H9 (cell line): Measurements from ENCODE around the gene IMMP2L. TPM values are rescaled to one million over a fixed set of nuclear protein-coding genes. Genes with fewer than 3 reads are reported as not detected.

Experiments
- DNase-seq: peaks from one replicate; pipeline ENCODE4 v3.0.0-alpha.2; 2017
- H2AFZ ChIP-seq: one replicate; pipeline ENCODE4 v1.6.1; 2013; ENCODE audit warnings: mild to moderate bottlenecking, low read length, control low read depth, moderate library complexity
- H2AK5ac ChIP-seq: 2 replicates; pipeline ENCODE4 v1.6.1; 2013; ENCODE audit warnings: low read length, control low read depth, mixed read lengths; ENCODE audit not compliant: insufficient read length
- H2BK120ac ChIP-seq: one replicate; pipeline ENCODE4 v1.6.1; 2013; ENCODE audit warnings: low read depth, mild to moderate bottlenecking, low read length, control low read depth, inconsistent platforms; ENCODE audit not compliant: poor library complexity, severe bottlenecking
- H2BK12ac ChIP-seq: 2 replicates; pipeline ENCODE4 v1.6.1; 2013; ENCODE audit warnings: low read length, control low read depth, mixed read lengths, low read depth; ENCODE audit not compliant: insufficient read length
- H2BK15ac ChIP-seq: 2 replicates; pipeline ENCODE4 v1.6.1; 2013; ENCODE audit warnings: low read depth, low read length, control low read depth
- H2BK20ac ChIP-seq: one replicate; pipeline ENCODE4 v1.6.1; 2013; ENCODE audit warnings: low read depth, mild to moderate bottlenecking, low read length, control low read depth, inconsistent platforms; ENCODE audit not compliant: poor library complexity, severe bottlenecking
- H2BK5ac ChIP-seq: 2 replicates; pipeline ENCODE4 v1.6.1; 2013; ENCODE audit warnings: low read length, control low read depth, mixed read lengths; ENCODE audit not compliant: insufficient read length
- H3K14ac ChIP-seq: 2 replicates; pipeline ENCODE4 v1.6.1; 2013; ENCODE audit warnings: low read length, control low read depth; ENCODE audit not compliant: insufficient read depth
- H3K18ac ChIP-seq: 2 replicates; pipeline ENCODE4 v1.6.1; 2013; ENCODE audit warnings: low read depth, mild to moderate bottlenecking, mixed read lengths, low read length, control low read depth; ENCODE audit not compliant: insufficient read length
- H3K23ac ChIP-seq: 2 replicates; pipeline ENCODE4 v1.6.1; 2013; ENCODE audit warnings: low read length, control low read depth, mixed read lengths, low read depth; ENCODE audit not compliant: insufficient read length
- H3K23me2 ChIP-seq: 2 replicates; pipeline ENCODE4 v1.6.1; 2013; ENCODE audit warnings: low read depth, mild to moderate bottlenecking, mixed read lengths, low read length, control low read depth; ENCODE audit not compliant: insufficient read length, poor library complexity, severe bottlenecking
- H3K27ac ChIP-seq: 2 replicates; pipeline ENCODE4 v1.5.1; 2013; ENCODE audit warnings: low read length, control low read depth, mixed read lengths, low read depth; ENCODE audit not compliant: insufficient read length
- H3K27me3 ChIP-seq: 2 replicates; pipeline ENCODE4 v1.6.1; 2013; ENCODE audit warnings: low read length, control low read depth, inconsistent platforms; ENCODE audit not compliant: insufficient read depth
- H3K4ac ChIP-seq: 2 replicates; pipeline ENCODE4 v1.6.1; 2013; ENCODE audit warnings: low read depth, mild to moderate bottlenecking, control low read depth, inconsistent platforms, low read length, moderate library complexity
- H3K4me1 ChIP-seq: 2 replicates; pipeline ENCODE4 v1.6.1; 2013; ENCODE audit warnings: low read length, control low read depth, inconsistent platforms; ENCODE audit not compliant: insufficient read depth
- H3K4me2 ChIP-seq: 2 replicates; pipeline ENCODE4 v1.6.1; 2013; ENCODE audit warnings: low read length, control low read depth, mixed read lengths; ENCODE audit not compliant: insufficient read length, insufficient read depth
- H3K56ac ChIP-seq: 2 replicates; pipeline ENCODE4 v1.6.1; 2013; ENCODE audit warnings: low read depth, mild to moderate bottlenecking, mixed read lengths, low read length, control low read depth; ENCODE audit not compliant: insufficient read length
- H3K79me1 ChIP-seq: 2 replicates; pipeline ENCODE4 v1.6.1; 2013; ENCODE audit warnings: low read depth, mild to moderate bottlenecking, moderate library complexity, low read length, control low read depth, inconsistent platforms; ENCODE audit not compliant: insufficient read depth, poor library complexity, severe bottlenecking
- H3K79me2 ChIP-seq: 2 replicates; pipeline ENCODE4 v1.6.1; 2013; ENCODE audit warnings: low read length, control low read depth, inconsistent platforms; ENCODE audit not compliant: insufficient read depth
- H3K9ac ChIP-seq: 2 replicates; pipeline ENCODE4 v1.6.1; 2013; ENCODE audit warnings: low read length, control low read depth, mixed read lengths; ENCODE audit not compliant: insufficient read length; ENCODE audit errors: extremely low read depth
- H3K9me3 ChIP-seq: one replicate; pipeline ENCODE4 v1.6.1; 2013; ENCODE audit warnings: low read depth, low read length, inconsistent platforms; ENCODE audit not compliant: control insufficient read depth
- H3T11ph ChIP-seq: one replicate; pipeline ENCODE4 v1.6.1; 2013; ENCODE audit warnings: mild to moderate bottlenecking, low read length, control low read depth, inconsistent platforms
- H4K20me1 ChIP-seq: one replicate; pipeline ENCODE4 v1.6.1; 2013; ENCODE audit not compliant: control insufficient read depth, insufficient read length, insufficient read depth
- H4K5ac ChIP-seq: 2 replicates; pipeline ENCODE4 v1.6.1; 2013; ENCODE audit warnings: low read depth, mild to moderate bottlenecking, mixed read lengths, low read length, control low read depth; ENCODE audit not compliant: insufficient read length
- H4K8ac ChIP-seq: replicated peaks from 2 replicates; pipeline ENCODE4 v1.6.1; 2013; ENCODE audit warnings: low read length, control low read depth, mixed read lengths, low read depth; ENCODE audit not compliant: insufficient read length
- H4K91ac ChIP-seq: 2 replicates; pipeline ENCODE4 v1.6.1; 2013; ENCODE audit warnings: low read depth, mild to moderate bottlenecking, moderate library complexity, mixed read lengths, low read length, control low read depth; ENCODE audit not compliant: insufficient read length
- H3K27ac Mint-ChIP-seq, 3 experiments: 2 replicates in 2 of 3; 3 replicates in 1 of 3; pipeline ENCODE4 v1.8.0; 2020 to 2021; ENCODE audit warnings: mixed read lengths in 3 of 3, mild to moderate bottlenecking in 1 of 3, moderate library complexity in 1 of 3
- H3K27me3 Mint-ChIP-seq: 2 replicates; pipeline ENCODE4 v1.8.0; 2021; ENCODE audit warnings: low read depth, mild to moderate bottlenecking, moderate library complexity, mixed read lengths
- H3K36me3 Mint-ChIP-seq, 3 experiments: 2 replicates in 2 of 3; 3 replicates in 1 of 3; pipeline ENCODE4 v1.8.0; 2020 to 2021; ENCODE audit warnings: low read depth in 3 of 3, mixed read lengths in 3 of 3; ENCODE audit not compliant: insufficient read depth in 1 of 3
- H3K4me1 Mint-ChIP-seq, 2 experiments: 2 replicates each; pipeline ENCODE4 v1.8.0; 2020; ENCODE audit warnings: mixed read lengths in 2 of 2
- H3K4me3 Mint-ChIP-seq, 2 experiments: 2 replicates in 1 of 2; 3 replicates in 1 of 2; pipeline ENCODE4 v1.8.0; 2020 to 2021; ENCODE audit warnings: mild to moderate bottlenecking in 2 of 2, mixed read lengths in 2 of 2, moderate library complexity in 1 of 2
- H3K9me3 Mint-ChIP-seq, 2 experiments: 2 replicates in 1 of 2; 3 replicates in 1 of 2; pipeline ENCODE4 v1.8.0; 2020; ENCODE audit warnings: mild to moderate bottlenecking in 2 of 2, mixed read lengths in 2 of 2, moderate library complexity in 1 of 2
- CTCF ChIP-seq: fragments of 200-600 bp; sonication (generic); conservative IDR thresholded peaks from 3 replicates; pipeline ENCODE4 v1.8.0; 2021; ENCODE audit warnings: antibody characterized with exemption, mild to moderate bottlenecking
- WGBS: extraction: QIAGEN DNeasy Blood & Tissue Kit; methylation state at CpG from one replicate; pipeline ENCODE4 v1.1.7; 2013; ENCODE audit warnings: missing lambda C conversion rate, low lambda C conversion rate, mixed read lengths; ENCODE audit not compliant: insufficient read length; ENCODE audit errors: extremely low coverage; 5-methylcytosine and 5-hydroxymethylcytosine counted together
- total RNA-seq: library from RNA; stranded (reverse); gene quantifications from 2 replicates; pipeline ENCODE4 v1.2.1, GENCODE V29; 2021

IMMP2L gene
- total RNA-seq, 1 experiment from 2014 or later, result 14.7 TPM

- Histone ChIP-seq H4K5ac (peak overlapping the region; percentile 51), H3K4me1 (no peaks in the 10 kb centered on the region), H2BK12ac (no peak overlapping the region), H2BK20ac (no peak overlapping the region), H3T11ph (no peak overlapping the region), H3K9me3 (no peaks in the 10 kb centered on the region), H3K56ac (no peak overlapping the region), H3K4ac (no peak overlapping the region), H3K4me2 (no peak overlapping the region), H2BK15ac (no peak overlapping the region), H4K91ac (no peak overlapping the region), H4K20me1 (no peaks in the 10 kb centered on the region), H3K79me1 (no peaks in the 10 kb centered on the region), H2BK120ac (no peak overlapping the region), H2AK5ac (no peak overlapping the region), H3K23ac (no peak overlapping the region), H3K14ac (no peak overlapping the region; the same call in 1 of the 2 replicates), H3K27ac (no peak overlapping the region), H2AFZ (no peak overlapping the region), H4K8ac (no peak overlapping the region), H3K27me3 (no peaks in the 10 kb centered on the region), H2BK5ac (no peak overlapping the region), H3K9ac (no peak overlapping the region), H3K79me2 (no peaks in the 10 kb centered on the region), H3K18ac (peak overlapping the region; percentile 56), H3K23me2 (no peaks in the 10 kb centered on the region)
- no peaks in the 10 kb centered on the region; a peak in 1 of 5 replicates for H3K9me3 Mint-ChIP-seq
- DNase-seq, result no peak
- H3K36me3 Mint-ChIP-seq, result 0 out of 7 replicates have a peak, but pooled peaks cover 0 to 3% (median 0%) of the 10 kb centered on the region in 3 experiments
- no peak overlapping the region for H3K4me3 Mint-ChIP-seq
- no peaks in the 10 kb centered on the region for H3K27me3 Mint-ChIP-seq
- no peak for TF ChIP-seq CTCF
- H3K27ac Mint-ChIP-seq, result peak overlapping the region in 1 of 3 experiments; percentile 17; a peak in 1 of 7 replicates
- WGBS, result no CpG with 5 or more reads among the region's 7 CpGs
- H3K4me1 Mint-ChIP-seq, result peaks cover 0 to 3% of the 10 kb centered on the region in 2 experiments; a peak in 2 of 4 replicates
Observed at GRCh38 chr7:110620110-110620735, 942.1 kb downstream of the IMMP2L start.
